SJCRH30 (cell line): Measurements from ENCODE around the gene FBXO10. TPM values are rescaled to one million over a fixed set of nuclear protein-coding genes. Genes with fewer than 3 reads are reported as not detected.

Experiments
- DNase-seq, 2 experiments: peaks; one replicate each; pipeline ENCODE4 v3.0.0-alpha.2; 2015 to 2020
- H3K27ac ChIP-seq: fragments of 250-450 bp; sonication (Bioruptor Pico); 2 replicates; pipeline ENCODE4 v1.5.1; 2020; ENCODE audit warnings: mild to moderate bottlenecking, moderate library complexity
- H3K27me3 ChIP-seq: fragments of 250-450 bp; sonication (Bioruptor Pico); 2 replicates; pipeline ENCODE4 v1.5.1; 2020; ENCODE audit warnings: mild to moderate bottlenecking, moderate library complexity
- H3K36me3 ChIP-seq: fragments of 250-450 bp; sonication (Bioruptor Pico); 2 replicates; pipeline ENCODE4 v1.5.1; 2020; ENCODE audit warnings: mild to moderate bottlenecking, moderate library complexity
- H3K4me1 ChIP-seq: fragments of 250-450 bp; sonication (Bioruptor Pico); 2 replicates; pipeline ENCODE4 v1.5.1; 2020; ENCODE audit warnings: mild to moderate bottlenecking, moderate library complexity
- H3K4me3 ChIP-seq: fragments of 250-450 bp; sonication (Bioruptor Pico); 2 replicates; pipeline ENCODE4 v1.5.1; 2020; ENCODE audit warnings: mild to moderate bottlenecking, moderate library complexity
- H3K9me3 ChIP-seq: fragments of 250-450 bp; sonication (Bioruptor Pico); replicated peaks from 2 replicates; pipeline ENCODE4 v1.5.1; 2020; ENCODE audit warnings: mild to moderate bottlenecking, moderate library complexity
- total RNA-seq: library from RNA; depleted of rRNA; stranded (reverse); fragments of >200 nt; shearing (Covaris generic); gene quantifications from 2 replicates; pipeline ENCODE4 v1.2.3, GENCODE V29; 2014

Gene FBXO10
- total RNA-seq, 1 experiment from 2014 or later, result 31.3 TPM

DNA sequence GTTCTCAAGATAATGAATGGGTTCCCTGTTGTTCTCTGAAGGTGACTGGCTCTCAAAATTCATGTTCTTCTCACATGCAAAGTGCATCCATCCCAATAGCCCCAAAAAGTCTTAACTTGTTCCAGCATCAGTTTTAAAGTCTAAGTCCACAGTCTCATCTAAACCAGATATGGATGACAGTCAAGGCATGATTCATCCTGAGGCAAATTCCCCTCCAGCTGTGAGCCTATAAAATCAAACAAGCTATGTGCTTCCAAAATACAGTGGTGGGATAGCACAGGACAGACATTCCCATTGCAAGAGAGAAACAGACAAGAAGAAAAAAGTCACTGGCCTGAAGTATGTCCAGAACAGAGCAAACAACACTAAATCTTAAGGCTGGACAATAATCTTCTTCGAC is 25.4 kb downstream of the FBXO10 start:
- Histone ChIP-seq H3K4me1 (no peaks in the 10 kb centered on the region), H3K4me3 (no peak overlapping the region), H3K27ac (no peak overlapping the region), H3K9me3 (no peaks in the 10 kb centered on the region), H3K27me3 (no peaks in the 10 kb centered on the region), H3K36me3 (peaks cover 4% of the 10 kb centered on the region; the same call in 1 of the 2 replicates)
- no peak for DNase-seq

- Histone ChIP-seq H3K4me3 (no peak overlapping the region), H3K4me1 (no peaks in the 10 kb centered on the region), H3K9me3 (no peaks in the 10 kb centered on the region), H3K27me3 (no peaks in the 10 kb centered on the region), H3K27ac (no peak overlapping the region), H3K36me3 (peaks cover 2% of the 10 kb centered on the region)
- DNase-seq, result no peak
Measured at GRCh38 chr9:37549527-37549926, 26.7 kb downstream of the FBXO10 start.

DNA sequence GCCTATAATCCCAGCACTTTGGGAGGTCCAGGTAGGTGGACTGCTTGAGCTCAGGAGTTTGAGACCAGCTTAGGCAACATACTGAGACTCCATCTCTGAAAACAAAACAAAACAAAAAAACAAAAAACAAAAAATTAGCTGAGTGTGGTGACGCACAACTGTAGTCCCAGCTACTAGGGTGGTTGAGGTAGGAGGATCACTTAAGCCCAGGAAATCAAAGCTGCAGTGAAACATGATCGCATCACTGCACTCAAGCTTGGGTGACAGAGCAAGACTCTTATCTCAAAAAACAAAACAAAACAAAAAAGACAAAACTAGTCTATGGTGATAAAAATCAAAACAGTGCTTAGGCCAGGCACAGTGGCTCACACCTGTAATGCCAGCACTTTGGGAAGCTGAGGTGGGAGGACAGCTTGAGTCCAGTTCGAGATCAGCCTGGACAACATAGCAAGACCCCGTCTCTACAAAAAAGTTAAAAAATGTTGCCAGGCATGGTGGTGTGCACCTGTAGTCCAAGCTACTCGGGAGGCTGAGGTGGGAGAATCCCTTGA is 28.8 kb downstream of the FBXO10 start:
- Histone ChIP-seq H3K36me3 (peaks cover 10% of the 10 kb centered on the region), H3K27me3 (no peaks in the 10 kb centered on the region), H3K27ac (no peak overlapping the region), H3K4me3 (no peak overlapping the region), H3K9me3 (no peaks in the 10 kb centered on the region), H3K4me1 (no peaks in the 10 kb centered on the region)
- no peak for DNase-seq

DNA sequence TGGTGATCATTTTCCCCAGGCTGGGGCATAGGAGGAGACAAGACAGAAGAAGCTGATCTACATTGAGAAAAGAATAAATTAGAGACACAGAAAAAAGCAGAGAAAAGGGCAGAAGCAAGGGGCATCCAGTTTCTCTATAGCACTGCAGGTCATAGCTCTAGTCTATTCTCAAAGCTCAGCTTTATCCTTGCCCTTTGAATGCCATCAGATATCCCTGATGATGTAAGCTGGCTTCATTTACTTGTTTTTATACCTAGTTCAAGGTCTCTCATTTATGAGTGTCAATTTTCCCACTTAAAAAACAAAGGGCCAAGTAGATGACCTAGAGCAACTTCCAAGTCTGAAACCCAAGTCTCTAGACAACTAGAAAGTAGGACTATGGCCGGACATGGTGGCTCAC is 32.7 kb downstream of the FBXO10 start:
- Histone ChIP-seq H3K4me3 (no peak overlapping the region), H3K9me3 (no peaks in the 10 kb centered on the region)

DNA sequence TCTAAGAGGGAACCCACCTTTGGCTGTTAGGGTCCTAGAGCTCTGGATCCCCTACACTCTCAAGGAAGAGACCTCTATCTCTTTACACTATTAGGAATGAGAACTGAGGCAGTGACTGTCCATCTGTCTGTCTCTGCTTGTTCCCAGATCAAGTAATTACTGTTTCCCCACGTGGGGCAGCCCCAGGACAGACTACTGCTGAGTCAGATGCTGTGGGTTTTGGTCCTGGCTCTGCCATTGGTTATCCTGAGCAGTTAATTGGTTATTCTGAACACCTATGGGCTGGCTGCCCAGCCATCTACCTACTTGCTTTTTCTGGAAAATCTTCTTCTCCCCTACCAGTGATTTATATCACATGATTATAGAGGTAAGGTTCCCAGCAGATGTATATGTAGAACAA is 33.3 kb downstream of the FBXO10 start:
- Histone ChIP-seq H3K27me3 (no peaks in the 10 kb centered on the region), H3K36me3 (peaks cover 23% of the 10 kb centered on the region), H3K4me3 (no peak overlapping the region), H3K9me3 (no peaks in the 10 kb centered on the region), H3K27ac (no peak overlapping the region), H3K4me1 (no peaks in the 10 kb centered on the region)
- DNase-seq, result no peak

More for the DNA sequence above, 32.7 kb downstream of the FBXO10 start:
- H3K27me3 ChIP-seq, result no peaks in the 10 kb centered on the region
- H3K4me1 ChIP-seq, result no peaks in the 10 kb centered on the region
- H3K27ac ChIP-seq, result no peak overlapping the region
- H3K36me3 ChIP-seq, result peaks cover 20% of the 10 kb centered on the region
- DNase-seq, result no peak

DNA sequence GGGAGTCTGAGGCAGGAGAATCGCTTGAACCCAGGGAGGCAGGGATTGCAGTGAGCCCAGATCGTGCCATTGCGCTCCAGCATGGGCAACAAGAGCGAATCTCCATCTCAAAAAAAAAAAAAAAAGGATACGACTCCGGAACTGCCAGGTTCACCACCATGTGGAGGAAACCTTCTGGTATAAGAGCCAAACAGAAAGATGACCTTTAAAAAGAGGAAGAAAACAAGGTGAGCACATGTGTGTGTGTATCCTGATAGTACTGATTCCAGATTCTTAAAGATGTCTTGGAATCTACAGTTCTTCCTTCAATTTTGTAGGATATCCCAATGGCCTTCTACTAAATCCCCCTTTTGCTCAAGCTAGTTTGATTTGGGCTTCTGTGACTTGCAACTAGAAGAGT is 33.7 kb downstream of the FBXO10 start:
- no peaks in the 10 kb centered on the region for H3K4me1 ChIP-seq
- H3K36me3 ChIP-seq, result peaks cover 25% of the 10 kb centered on the region
- H3K9me3 ChIP-seq, result no peaks in the 10 kb centered on the region
- H3K4me3 ChIP-seq, result no peak overlapping the region
- H3K27me3 ChIP-seq, result no peaks in the 10 kb centered on the region
- H3K27ac ChIP-seq, result no peak overlapping the region
- DNase-seq, result no peak

DNA sequence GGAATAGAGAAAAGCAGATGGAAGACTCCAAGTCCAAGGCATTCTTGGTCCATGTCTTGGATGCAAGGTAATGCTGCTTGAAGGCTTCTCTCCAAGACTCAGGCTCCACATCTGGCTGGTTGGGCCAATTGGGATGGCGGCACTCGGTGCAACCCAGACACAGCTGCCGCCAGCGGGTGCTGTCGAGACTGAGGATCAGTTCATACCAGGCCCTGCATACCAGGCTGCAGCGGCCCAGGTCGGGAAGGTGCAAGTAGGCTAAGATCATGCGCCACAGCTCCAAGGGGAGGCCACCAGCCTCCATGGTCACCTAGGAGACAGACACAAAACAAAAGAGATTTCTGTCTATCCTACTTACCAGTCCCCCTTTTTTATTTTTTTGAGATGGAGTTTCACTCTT is 34.7 kb downstream of the FBXO10 start:
- Histone ChIP-seq H3K4me1 (no peaks in the 10 kb centered on the region), H3K9me3 (no peaks in the 10 kb centered on the region), H3K27me3 (no peaks in the 10 kb centered on the region), H3K27ac (no peak overlapping the region), H3K4me3 (no peak overlapping the region), H3K36me3 (peaks cover 34% of the 10 kb centered on the region)
- DNase-seq, result no peak

GRCh38 chr9:37540634-37541033 is 35.5 kb downstream of the FBXO10 start:
- peaks cover 36% of the 10 kb centered on the region for H3K36me3 ChIP-seq
- H3K4me3 ChIP-seq, result no peak overlapping the region
- no peaks in the 10 kb centered on the region for H3K27me3 ChIP-seq
- no peak overlapping the region for H3K27ac ChIP-seq
- no peaks in the 10 kb centered on the region for H3K9me3 ChIP-seq
- no peaks in the 10 kb centered on the region for H3K4me1 ChIP-seq
- DNase-seq, result no peak

DNA sequence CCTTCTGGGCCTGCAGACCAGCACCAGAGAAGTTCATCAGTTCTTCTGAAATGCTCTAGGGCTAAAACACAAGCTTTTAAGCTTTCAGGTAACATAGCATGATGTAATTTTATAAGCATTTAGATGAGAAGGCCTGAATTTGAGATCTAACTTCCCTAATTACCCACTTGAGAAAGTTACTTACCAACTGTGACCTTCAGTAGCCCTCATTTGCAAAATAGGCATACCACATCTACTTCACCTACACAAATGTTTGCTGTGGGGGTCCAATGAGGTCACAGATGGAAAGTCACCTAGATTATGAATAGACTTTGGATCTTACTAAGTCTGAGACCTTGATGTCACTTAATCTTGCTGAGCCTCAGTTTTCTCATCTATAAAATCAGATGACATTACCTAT is 36.5 kb downstream of the FBXO10 start:
- Histone ChIP-seq H3K36me3 (peaks cover 36% of the 10 kb centered on the region), H3K27me3 (no peaks in the 10 kb centered on the region), H3K27ac (no peak overlapping the region), H3K4me3 (no peak overlapping the region), H3K9me3 (no peaks in the 10 kb centered on the region), H3K4me1 (no peaks in the 10 kb centered on the region)
- no peak for DNase-seq

DNA sequence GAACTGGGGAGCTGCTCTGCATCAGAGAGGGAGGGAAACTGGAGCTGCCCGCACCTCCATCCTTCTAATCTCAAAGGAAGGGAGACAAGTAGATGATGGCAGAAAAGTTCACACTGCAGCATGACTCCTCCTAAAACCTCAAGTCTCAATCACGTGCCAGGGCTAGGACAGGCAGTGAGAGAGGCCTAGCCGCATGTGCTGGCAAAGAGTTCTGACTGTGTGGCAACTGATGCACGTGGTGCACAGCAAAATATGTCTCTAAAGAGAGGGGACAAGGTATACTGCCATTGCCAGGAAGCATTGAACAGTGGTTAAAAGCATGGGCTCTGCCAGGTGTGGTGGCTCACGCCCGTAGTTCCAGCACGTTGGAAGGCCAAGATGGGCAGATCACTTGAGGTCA is 38.1 kb downstream of the FBXO10 start:
- Histone ChIP-seq H3K9me3 (no peaks in the 10 kb centered on the region), H3K36me3 (peaks cover 30% of the 10 kb centered on the region), H3K27ac (no peak overlapping the region), H3K27me3 (no peaks in the 10 kb centered on the region), H3K4me1 (no peaks in the 10 kb centered on the region), H3K4me3 (no peak overlapping the region)
- DNase-seq, result no peak

GRCh38 chr9:37534901-37535300 is 41.3 kb downstream of the FBXO10 start:
- Histone ChIP-seq H3K27ac (no peak overlapping the region), H3K27me3 (no peaks in the 10 kb centered on the region), H3K4me3 (no peak overlapping the region), H3K36me3 (peaks cover 31% of the 10 kb centered on the region), H3K9me3 (no peaks in the 10 kb centered on the region), H3K4me1 (no peaks in the 10 kb centered on the region)
- no peak for DNase-seq

- Histone ChIP-seq H3K27ac (no peak overlapping the region), H3K4me3 (no peak overlapping the region), H3K4me1 (no peaks in the 10 kb centered on the region), H3K9me3 (no peaks in the 10 kb centered on the region), H3K27me3 (no peaks in the 10 kb centered on the region), H3K36me3 (peaks cover 31% of the 10 kb centered on the region)
- DNase-seq, result no peak
Measured at GRCh38 chr9:37534412-37534811, 41.8 kb downstream of the FBXO10 start.

DNA sequence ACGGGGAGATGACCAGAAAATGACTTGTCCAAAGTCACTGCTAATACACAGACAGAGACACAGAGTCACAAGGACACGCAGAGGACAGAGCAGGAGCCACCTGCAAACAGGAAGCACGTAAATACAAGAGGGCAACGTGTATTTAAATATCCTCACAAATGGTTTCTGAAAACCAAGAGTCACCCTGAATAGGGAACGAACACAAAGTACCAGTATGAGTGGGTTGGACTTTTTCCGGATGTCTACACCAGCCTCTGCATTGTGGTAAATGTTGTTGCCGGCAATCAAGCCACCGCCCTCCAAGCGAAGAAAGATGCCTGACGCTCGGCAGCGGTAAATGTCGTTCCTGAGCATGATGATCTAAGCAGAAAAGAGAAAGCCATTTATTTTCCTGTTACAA is 44.5 kb downstream of the FBXO10 start:
- Histone ChIP-seq H3K9me3 (no peaks in the 10 kb centered on the region), H3K4me3 (no peak overlapping the region), H3K36me3 (peaks cover 27% of the 10 kb centered on the region), H3K27me3 (no peaks in the 10 kb centered on the region), H3K4me1 (no peaks in the 10 kb centered on the region), H3K27ac (no peak overlapping the region)
- DNase-seq, result no peak

DNA sequence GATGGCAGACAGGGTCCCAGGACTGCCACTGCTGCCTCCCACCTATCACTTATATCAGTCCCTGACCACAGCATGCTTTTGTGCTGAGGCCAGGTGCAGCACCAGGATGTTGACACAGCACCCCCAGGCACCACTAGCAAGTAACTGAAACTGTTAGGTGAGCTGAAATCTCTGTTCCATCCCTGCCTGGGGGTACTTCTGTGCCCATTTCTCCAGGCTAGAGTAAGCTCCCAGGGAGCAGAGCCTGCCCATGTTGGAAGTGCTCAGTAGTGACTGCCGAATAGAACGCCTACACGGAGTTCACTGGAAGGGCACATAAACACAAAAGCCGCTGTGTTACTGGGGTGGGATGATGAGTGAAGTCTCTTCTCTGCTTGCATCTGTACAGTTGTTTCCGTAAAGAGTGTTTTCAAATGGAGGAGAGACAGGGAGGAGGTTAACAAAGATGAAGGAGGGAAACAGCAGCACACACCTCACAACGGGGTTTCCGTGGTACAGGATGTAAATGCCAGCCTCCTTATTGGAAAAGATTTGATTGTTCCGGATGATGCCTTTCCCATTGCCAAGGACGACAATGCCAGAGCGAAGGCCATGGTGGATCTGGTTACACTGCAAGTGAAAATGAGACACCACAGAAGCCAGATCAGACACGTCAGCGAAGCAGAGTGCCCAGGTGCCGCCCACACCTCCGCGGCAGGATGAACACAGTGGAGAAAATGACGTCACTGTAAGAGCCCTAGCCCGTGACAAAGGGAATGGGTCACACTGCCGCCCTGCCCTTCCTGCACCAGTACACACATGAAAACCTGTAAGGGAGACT is 47.3 kb downstream of the FBXO10 start:
- H3K36me3 ChIP-seq, result peaks cover 43% of the 10 kb centered on the region
- H3K4me1 ChIP-seq, result no peaks in the 10 kb centered on the region
- no peak for DNase-seq
- no peaks in the 10 kb centered on the region for H3K27me3 ChIP-seq
- H3K9me3 ChIP-seq, result no peaks in the 10 kb centered on the region
- no peak overlapping the region for H3K27ac ChIP-seq
- no peak overlapping the region for H3K4me3 ChIP-seq

GRCh38 chr9:37523916-37524315 is 52.3 kb downstream of the FBXO10 start:
- Histone ChIP-seq H3K4me3 (no peak overlapping the region), H3K4me1 (no peaks in the 10 kb centered on the region), H3K36me3 (peaks cover 65% of the 10 kb centered on the region), H3K27ac (no peak overlapping the region), H3K27me3 (no peaks in the 10 kb centered on the region), H3K9me3 (no peaks in the 10 kb centered on the region)
- no peak for DNase-seq

- Histone ChIP-seq H3K27ac (no peak overlapping the region), H3K4me3 (no peak overlapping the region), H3K9me3 (no peaks in the 10 kb centered on the region), H3K27me3 (no peaks in the 10 kb centered on the region), H3K36me3 (peaks cover 60% of the 10 kb centered on the region), H3K4me1 (no peaks in the 10 kb centered on the region)
- no peak for DNase-seq
Measured at GRCh38 chr9:37522971-37523370, 53.2 kb downstream of the FBXO10 start.
